Measurements from ENCODE around the gene ATP1B3.
"Not testable (repeated sequence)": the region's sequence is repeated elsewhere in the genome, so short reads cannot be mapped to it uniquely, and the experiment has no call there.

Gene ATP1B3

GRCh38 chr3:141949972-141950371, 73.5 kb downstream of the ATP1B3 start:
- no peak for DNase-seq

- no peak for DNase-seq
Observed at GRCh38 chr3:141950572-141951493, 74.4 kb downstream of the ATP1B3 start.

- no peak for DNase-seq
Observed at GRCh38 chr3:141952611-141953010, 76.2 kb downstream of the ATP1B3 start.

DNA sequence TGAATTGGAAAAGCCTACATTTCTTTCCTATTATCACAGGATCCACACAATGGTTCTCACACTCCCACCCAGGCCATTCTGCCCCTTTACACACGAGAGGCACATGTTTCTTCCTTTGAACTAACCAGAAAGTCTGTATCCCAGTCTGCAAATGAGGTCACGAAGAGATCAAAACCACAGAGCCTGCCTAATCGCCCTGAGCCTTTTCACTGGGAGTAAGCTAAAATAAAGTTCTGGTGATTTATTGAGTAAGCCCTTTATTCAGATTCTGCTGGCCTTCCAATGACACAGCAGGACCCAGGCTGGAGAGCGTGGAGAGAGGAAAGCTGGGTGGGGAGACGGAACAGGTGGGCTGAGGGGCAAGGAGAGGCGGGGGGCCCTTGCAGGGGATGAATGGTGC, 78.7 kb downstream of the ATP1B3 start:
- DNase-seq = no peak

- DNase-seq = no peak
Observed at GRCh38 chr3:141959589-141960554, 83.4 kb downstream of the ATP1B3 start.

DNA sequence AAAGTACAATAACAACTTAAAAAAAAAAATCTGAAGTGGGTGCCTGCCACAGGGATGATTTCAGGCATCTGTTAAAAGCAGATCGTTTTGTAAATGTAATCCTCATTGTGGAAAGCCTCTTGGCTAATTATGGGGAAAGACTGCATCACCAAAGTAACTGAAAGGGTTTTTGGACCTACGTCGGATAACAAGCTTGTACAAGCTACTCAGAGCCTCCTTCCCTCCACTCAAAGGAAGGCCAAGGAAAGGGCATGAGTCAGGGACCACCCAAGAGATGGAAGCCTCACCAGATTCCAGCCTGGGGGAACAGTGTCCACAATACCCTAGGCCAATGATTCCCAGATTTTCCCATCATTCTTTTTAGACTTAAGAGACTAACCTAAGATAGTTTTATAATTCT, 84.3 kb downstream of the ATP1B3 start:
- DNase-seq = no peak

- no peak for DNase-seq
Observed at GRCh38 chr3:141963301-141963700, 86.9 kb downstream of the ATP1B3 start.

GRCh38 chr3:141965471-141965870, 89.0 kb downstream of the ATP1B3 start:
- no peak for DNase-seq

GRCh38 chr3:141969711-141970110, 93.3 kb downstream of the ATP1B3 start:
- DNase-seq = no peak

DNA sequence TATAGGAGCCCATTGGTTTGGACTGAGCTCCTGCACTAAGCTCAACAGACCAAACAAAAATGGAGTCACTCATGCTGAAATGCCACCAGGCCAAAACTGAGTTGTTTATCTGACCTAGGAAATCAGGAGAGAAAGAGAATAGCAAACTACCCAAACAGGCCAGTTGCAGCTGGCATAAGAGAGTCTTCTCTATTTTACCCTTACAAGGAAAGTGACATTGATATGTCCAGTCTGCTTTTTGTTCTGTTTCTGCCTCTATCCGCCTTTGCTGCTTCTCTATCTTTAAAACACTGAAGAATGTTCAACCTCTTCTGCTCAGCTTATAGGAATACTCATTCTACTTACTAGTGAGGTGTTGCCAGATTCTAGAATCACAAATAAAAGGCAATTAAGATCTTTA, 95.1 kb downstream of the ATP1B3 start:
- DNase-seq = no peak

- DNase-seq = no peak
Observed at GRCh38 chr3:141972399-141972798, 96.0 kb downstream of the ATP1B3 start.

DNA sequence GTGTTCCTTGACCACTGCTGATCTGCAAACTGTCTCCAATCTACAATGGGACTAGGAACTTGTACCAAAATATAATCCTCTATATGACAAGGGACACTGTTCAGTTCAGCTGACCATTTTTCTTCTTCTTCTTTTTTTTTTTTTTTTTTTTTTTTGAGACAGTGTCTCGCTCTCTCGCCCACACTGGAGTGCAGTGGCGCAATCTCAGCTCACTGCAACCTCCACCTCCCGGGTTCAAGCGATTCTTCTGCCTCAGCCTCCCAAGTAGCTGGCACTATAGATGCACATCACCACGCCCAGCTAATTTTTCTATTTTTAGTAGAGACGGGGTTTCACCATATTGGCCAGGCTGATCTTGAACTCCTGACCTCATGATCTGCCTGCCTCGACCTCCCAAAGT, 98.3 kb downstream of the ATP1B3 start:
- DNase-seq = not testable (repeated sequence)
